GM10266 (cell line): Measurements from ENCODE around the gene DLG2.
"Not testable (repeated sequence)": the region's sequence is repeated elsewhere in the genome, so short reads cannot be mapped to it uniquely, and the experiment has no call there.

Experiments
- DNase-seq: peaks from one replicate; pipeline ENCODE4 v3.0.0; 2012; ENCODE audit errors: extremely low spot score
- TF ChIP-seq, protein P1 (sequence below): IDR thresholded peaks from 2 replicates; pipeline ENCODE4 v1.5.1; 2012; ENCODE audit warnings: mild to moderate bottlenecking, low read depth; ENCODE audit not compliant: control insufficient read depth, insufficient read depth; ENCODE audit errors: missing control alignments

DLG2 gene

GRCh38 chr11:85256433-85256832 lies 370.7 kb downstream of the DLG2 start:
- DNase-seq: no peak
- TF ChIP-seq, protein P1, sequence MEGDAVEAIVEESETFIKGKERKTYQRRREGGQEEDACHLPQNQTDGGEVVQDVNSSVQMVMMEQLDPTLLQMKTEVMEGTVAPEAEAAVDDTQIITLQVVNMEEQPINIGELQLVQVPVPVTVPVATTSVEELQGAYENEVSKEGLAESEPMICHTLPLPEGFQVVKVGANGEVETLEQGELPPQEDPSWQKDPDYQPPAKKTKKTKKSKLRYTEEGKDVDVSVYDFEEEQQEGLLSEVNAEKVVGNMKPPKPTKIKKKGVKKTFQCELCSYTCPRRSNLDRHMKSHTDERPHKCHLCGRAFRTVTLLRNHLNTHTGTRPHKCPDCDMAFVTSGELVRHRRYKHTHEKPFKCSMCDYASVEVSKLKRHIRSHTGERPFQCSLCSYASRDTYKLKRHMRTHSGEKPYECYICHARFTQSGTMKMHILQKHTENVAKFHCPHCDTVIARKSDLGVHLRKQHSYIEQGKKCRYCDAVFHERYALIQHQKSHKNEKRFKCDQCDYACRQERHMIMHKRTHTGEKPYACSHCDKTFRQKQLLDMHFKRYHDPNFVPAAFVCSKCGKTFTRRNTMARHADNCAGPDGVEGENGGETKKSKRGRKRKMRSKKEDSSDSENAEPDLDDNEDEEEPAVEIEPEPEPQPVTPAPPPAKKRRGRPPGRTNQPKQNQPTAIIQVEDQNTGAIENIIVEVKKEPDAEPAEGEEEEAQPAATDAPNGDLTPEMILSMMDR: no peak

DNA sequence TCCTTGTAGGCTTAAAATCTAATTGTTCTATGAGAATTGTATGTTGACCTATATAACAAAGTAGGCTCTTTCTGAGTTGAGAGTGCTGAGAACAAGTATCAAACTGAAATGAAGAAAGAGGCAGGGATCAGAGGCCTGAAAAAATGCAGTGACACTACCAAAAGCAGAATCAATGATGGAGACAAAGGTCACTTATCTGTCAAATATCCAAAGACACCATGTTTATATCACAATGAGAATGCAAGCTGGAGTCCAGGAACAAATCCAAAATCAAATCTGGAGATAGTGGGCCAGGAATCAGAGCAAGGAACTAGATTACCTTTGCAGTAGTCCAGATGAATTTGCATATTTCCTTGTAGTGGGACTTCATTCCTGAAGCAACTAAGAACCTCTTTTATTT lies 377.7 kb downstream of the DLG2 start:
- TF ChIP-seq, protein P1: no peak
- no peak for DNase-seq

DNA sequence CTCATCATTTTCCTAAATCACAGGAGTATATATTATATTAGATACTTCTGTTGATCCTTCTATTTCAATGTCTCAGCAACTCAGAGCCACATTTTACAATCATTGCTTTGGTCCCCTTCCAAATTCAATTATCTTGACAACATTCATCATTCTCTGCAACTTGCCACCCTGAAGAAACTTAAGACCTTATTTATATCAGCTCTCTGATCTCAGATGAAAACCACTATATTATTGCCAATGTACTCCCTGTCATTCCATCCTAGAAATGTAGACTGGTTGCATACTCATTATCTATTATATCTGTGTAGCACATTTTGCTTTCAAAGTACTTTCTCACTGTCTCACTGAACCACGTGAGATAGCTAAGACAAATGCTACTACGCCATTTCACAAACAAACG lies 379.3 kb downstream of the DLG2 start:
- DNase-seq: no peak
- TF ChIP-seq, protein P1: no peak

GRCh38 chr11:85238906-85239305 lies 388.2 kb downstream of the DLG2 start:
- no peak for DNase-seq

DNA sequence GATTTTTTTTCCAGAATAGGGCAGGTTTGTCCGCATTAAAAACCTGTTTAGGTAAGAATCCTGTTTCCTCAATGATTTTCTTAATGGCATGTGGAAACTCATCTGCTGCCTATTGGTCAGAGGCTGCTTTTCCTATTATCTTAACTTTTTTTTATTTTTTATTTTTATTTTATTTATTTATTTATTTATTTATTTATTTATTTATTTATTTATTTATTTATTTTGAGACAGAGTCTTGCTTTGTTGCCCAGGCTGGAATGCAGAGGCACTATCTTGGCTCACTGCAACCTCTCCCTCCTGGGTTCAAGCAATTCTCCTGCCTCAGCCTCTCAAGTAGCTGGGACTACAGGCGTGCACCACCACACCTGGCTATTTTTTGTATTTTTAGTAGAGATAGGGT lies 389.1 kb downstream of the DLG2 start:
- DNase-seq: not testable (repeated sequence)

More at GRCh38 chr11:85238906-85239305, 388.2 kb downstream of the DLG2 start:
- TF ChIP-seq, protein P1: no peak

- TF ChIP-seq, protein P1: no peak
- DNase-seq: no peak
Measured at GRCh38 chr11:85236211-85236610, 390.9 kb downstream of the DLG2 start.

- no peak for DNase-seq
- TF ChIP-seq, protein P1: no peak
Measured at GRCh38 chr11:85232559-85232958, 394.6 kb downstream of the DLG2 start.

DNA sequence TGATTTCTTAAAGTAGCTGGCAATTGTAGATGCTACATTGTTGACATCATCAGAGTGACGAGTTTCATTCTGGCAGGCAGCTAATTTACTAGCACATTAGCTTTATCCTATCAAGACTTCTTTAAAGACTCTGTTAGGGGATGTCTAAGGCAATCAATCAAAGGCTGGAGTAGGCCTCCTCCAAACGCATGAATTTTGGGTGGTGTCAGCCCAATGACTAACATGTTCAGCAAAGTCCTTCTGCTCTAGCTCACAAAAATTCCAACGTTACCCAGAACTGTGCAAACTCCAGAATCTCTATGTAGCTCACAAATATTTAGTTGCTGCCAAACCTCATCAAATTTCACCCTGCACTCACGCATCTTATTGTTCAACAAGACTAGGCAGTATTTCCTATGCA lies 395.6 kb downstream of the DLG2 start:
- TF ChIP-seq, protein P1: no peak
- no peak for DNase-seq

- DNase-seq: not testable (repeated sequence)
Measured at GRCh38 chr11:85229723-85230122, 397.4 kb downstream of the DLG2 start.
